Loucy (cell line): ENCODE results near the gene BCLAF1.

Experiments used
- H2AFZ ChIP-seq: fragments of 200-600 bp; sonication (generic); 2 replicates; pipeline ENCODE4 v1.6.0; 2016; ENCODE audit warnings: antibody characterized with exemption, mild to moderate bottlenecking, low read length, moderate library complexity
- H3F3A ChIP-seq: fragments of 200-600 bp; 2 replicates; pipeline ENCODE4 v1.6.0; 2016; ENCODE audit warnings: antibody characterized with exemption, low read depth, mild to moderate bottlenecking
- H3K27me3 ChIP-seq: fragments of 200-600 bp; sonication (generic); 2 replicates; pipeline ENCODE4 v1.6.1; 2014; ENCODE audit warnings: low read length, mild to moderate bottlenecking; ENCODE audit not compliant: insufficient read depth, poor library complexity, severe bottlenecking
- H3K36me3 ChIP-seq: fragments of 200-600 bp; sonication (generic); 2 replicates; pipeline ENCODE4 v1.6.1; 2016; ENCODE audit warnings: low read length; ENCODE audit not compliant: insufficient read depth
- H3K4me1 ChIP-seq: fragments of 200-600 bp; sonication (generic); 2 replicates; pipeline ENCODE4 v1.5.1; 2014; ENCODE audit warnings: low read length, mild to moderate bottlenecking; ENCODE audit not compliant: insufficient read depth, poor library complexity, severe bottlenecking
- H3K4me2 ChIP-seq: fragments of 200-600 bp; sonication (generic); 2 replicates; pipeline ENCODE4 v1.6.0; 2014; ENCODE audit warnings: antibody characterized with exemption, low read length, low read depth, mild to moderate bottlenecking; ENCODE audit not compliant: poor library complexity, severe bottlenecking
- H3K4me3 ChIP-seq: fragments of 200-600 bp; sonication (generic); 2 replicates; pipeline ENCODE4 v1.5.1; 2014; ENCODE audit warnings: low read length, mild to moderate bottlenecking, mixed read lengths; ENCODE audit not compliant: poor library complexity, severe bottlenecking
- H3K79me2 ChIP-seq: fragments of 200-600 bp; sonication (generic); 2 replicates; pipeline ENCODE4 v1.6.1; 2014; ENCODE audit warnings: low read length; ENCODE audit not compliant: insufficient read depth
- H3K9ac ChIP-seq: fragments of 200-600 bp; sonication (generic); 2 replicates; pipeline ENCODE4 v1.6.0; 2014; ENCODE audit warnings: mild to moderate bottlenecking, low read depth, low read length, moderate library complexity; ENCODE audit not compliant: poor library complexity, severe bottlenecking
- H3K9me2 ChIP-seq: fragments of 200-600 bp; sonication (generic); replicated peaks from 2 replicates; pipeline ENCODE4 v1.6.1; 2016; ENCODE audit warnings: low read depth, low read length, mixed read lengths
- H3K9me3 ChIP-seq: fragments of 200-600 bp; sonication (generic); 2 replicates; pipeline ENCODE4 v1.6.1; 2014; ENCODE audit warnings: mild to moderate bottlenecking, antibody characterized with exemption, low read length, low read depth; ENCODE audit not compliant: insufficient read depth
- H4K20me1 ChIP-seq: fragments of 200-600 bp; sonication (generic); 2 replicates; pipeline ENCODE4 v1.6.0; 2014; ENCODE audit warnings: antibody characterized with exemption, low read length, mild to moderate bottlenecking; ENCODE audit not compliant: insufficient read depth, poor library complexity, severe bottlenecking
- CTCF ChIP-seq: fragments of 200-600 bp; sonication (generic); conservative IDR thresholded peaks from 2 replicates; pipeline ENCODE4 v1.5.1; 2014; ENCODE audit warnings: mild to moderate bottlenecking, antibody characterized with exemption, low read length
- EZH2phosphoT487 ChIP-seq: fragments of 200-600 bp; IDR thresholded peaks from 2 replicates; pipeline ENCODE4 v1.6.1; 2018; ENCODE audit warnings: antibody characterized with exemption, mild to moderate bottlenecking, moderate library complexity, borderline replicate concordance

BCLAF1 gene

GRCh38 chr6:136208783-136209182, 80.9 kb downstream of the BCLAF1 start:
- no peaks in the 10 kb centered on the region for H3K79me2 ChIP-seq
- peak; percentile 40 for TF ChIP-seq CTCF
- TF ChIP-seq EZH2phosphoT487: no peak
- H3K9ac ChIP-seq: no peak overlapping the region
- no peak overlapping the region for H2AFZ ChIP-seq
- H3K4me1 ChIP-seq: no peaks in the 10 kb centered on the region
- H4K20me1 ChIP-seq: no peaks in the 10 kb centered on the region
- no peaks in the 10 kb centered on the region for H3K27me3 ChIP-seq
- no peaks in the 10 kb centered on the region for H3K9me3 ChIP-seq
- no peaks in the 10 kb centered on the region for H3F3A ChIP-seq
- no peaks in the 10 kb centered on the region for H3K36me3 ChIP-seq
- no peak overlapping the region for H3K4me2 ChIP-seq
- H3K4me3 ChIP-seq: no peak overlapping the region
- H3K9me2 ChIP-seq: no peaks in the 10 kb centered on the region
